ENCODE results near the gene GIPC2.

- no peak for TF ChIP-seq CTCF (IDR thresholded peaks at IDR 0.05)
- no peak for TF ChIP-seq POLR2A (IDR thresholded peaks at IDR 0.05)
Measured at GRCh38 chr1:78079580-78079979, 33.8 kb downstream of the GIPC2 start.

All from adrenal gland (tissue), 5 donors.